Measurements from ENCODE around the gene OR5M11.
"Not testable (repeated sequence)": the region's sequence is repeated elsewhere in the genome, so short reads cannot be mapped to it uniquely, and the experiment has no call there.

The OR5M11 gene

GRCh38 chr11:56543157-56543556, at the start of gene OR5M11:
Gene OR5M11, minus strand, starts transcription at chr11:56543257. Its CDS starts 0 bp downstream, at chr11:56543257.
- DNase-seq = no peak

- DNase-seq = not testable (repeated sequence)
Measured at GRCh38 chr11:56592088-56592717, 49.1 kb upstream of the OR5M11 start.

DNA sequence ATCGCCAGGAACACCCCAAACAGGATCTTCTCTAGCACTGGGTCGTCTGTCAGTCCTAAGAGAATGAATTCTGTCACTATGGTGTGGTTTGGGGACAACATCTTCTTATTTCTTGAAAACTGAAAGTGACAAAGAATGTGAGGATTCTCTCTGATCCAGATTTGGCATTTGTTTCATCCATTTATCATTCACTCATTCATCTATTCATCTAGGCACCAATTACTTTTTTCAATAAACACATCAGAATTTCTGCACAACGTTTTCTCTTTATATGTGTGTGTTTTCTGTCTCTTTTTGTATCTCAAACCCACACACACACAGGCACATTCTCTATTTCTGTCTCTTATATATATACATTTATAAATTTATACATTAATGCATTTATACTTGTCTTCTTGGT, 34.6 kb upstream of the OR5M11 start, which contains the start of gene OR5M10:
TSS of gene OR5M10 (minus strand) at position 101 of the 400 bp plus-strand sequence. CDS start at position 101, 0 bp downstream.
- no peak for DNase-seq

DNA sequence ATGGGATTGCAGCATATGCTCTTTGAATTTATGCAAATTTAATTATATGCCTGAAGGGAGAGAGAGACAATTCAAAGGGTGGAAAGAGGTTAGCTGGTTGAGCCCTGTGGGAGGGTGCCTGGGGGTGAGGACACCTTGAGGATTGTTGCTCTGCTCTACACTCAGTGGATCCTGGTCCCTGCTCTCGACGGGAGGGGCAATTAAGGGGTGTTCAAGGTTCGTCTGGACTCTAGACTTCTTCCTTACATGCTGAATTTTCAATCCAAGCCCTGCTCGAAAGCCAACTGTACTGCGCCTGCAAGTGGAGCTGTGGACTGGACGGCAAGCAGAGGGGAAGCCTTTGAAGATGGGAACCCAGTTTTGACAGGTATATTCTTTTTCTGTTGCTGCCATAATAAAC, 15.5 kb upstream of the OR5M11 start:
- no peak for DNase-seq

- peak; percentile 35 for DNase-seq
Measured at GRCh38 chr11:56554691-56555090, 11.6 kb upstream of the OR5M11 start.

DNA sequence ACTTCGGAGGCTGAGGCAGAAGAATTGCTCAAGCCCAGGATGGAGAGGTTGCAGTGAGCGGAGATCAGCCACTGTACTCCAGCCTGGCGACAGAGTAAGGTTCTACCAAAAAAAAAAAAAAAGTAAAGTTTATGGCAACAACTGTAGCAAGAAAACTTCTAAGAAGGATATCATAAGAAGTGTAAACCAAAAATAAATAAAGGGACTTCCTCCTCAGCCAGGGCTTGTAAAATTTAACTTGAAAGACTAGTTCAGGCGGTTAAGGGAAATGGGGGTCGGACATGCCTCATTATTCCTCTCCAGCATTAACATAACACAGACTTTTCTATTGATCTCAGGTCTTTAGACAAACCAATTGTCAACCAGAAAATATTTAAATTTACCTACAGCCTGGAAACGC, 2.5 kb upstream of the OR5M11 start:
- no peak for DNase-seq

DNA sequence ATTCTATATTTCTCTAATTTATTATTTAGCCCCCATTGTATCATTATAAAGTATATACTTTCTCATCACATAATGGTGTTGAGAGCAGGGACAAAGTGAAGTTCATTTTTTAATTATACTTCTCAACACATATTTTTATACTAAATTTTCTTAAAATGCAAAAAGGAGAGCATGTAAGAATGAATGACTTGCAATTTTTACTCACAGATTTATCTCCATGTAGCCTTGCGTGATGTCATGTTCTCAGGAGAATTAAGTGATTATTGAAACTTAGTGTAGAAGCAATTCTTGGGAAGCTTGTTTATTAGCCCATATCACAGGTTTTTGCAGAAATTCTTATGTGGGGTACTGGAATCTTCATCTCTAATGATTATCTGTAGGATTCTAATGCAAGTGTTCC, 682 bp upstream of the OR5M11 start:
- no peak for DNase-seq

- no peak for DNase-seq
Measured at GRCh38 chr11:56533054-56533740, 9.9 kb downstream of the OR5M11 start.

DNA sequence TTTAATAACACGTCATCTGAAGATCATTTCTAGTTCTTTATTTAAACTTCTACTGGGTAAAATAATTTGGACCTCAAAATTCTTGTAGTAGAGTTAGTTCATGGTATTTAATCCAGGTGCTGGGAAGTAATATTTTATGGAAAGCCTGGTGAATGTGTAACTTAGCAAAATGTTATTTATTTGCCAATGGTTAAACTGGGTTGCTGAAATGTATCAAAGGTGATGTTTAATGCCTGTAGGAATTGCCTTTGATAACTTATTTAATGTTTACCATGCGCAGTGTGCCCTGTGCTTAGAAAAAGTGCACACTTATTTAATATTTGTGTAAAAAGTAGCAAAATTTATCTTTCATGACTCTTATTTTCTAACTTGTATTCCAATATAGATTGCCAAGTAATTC, 11.2 kb downstream of the OR5M11 start:
- DNase-seq = no peak

DNA sequence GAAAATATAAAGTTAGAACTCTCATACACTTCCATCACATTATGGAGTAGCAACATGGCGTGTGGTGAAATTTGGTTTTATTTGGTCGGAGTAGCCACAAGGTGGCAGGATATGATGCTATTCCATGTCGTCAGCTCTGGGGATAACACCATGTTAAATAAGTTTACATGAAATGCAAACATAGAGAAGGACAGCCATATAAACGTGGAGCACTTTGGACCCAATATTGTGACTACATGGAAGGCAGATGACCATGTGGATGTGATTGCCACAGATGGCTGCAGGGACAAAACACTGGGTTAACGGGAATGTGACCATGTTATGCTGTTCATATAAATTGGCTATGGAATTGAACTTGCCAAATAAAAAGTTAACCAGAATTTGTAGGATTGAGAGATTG, 21.0 kb downstream of the OR5M11 start:
- DNase-seq = peak; percentile 36

GRCh38 chr11:56513280-56513679, 29.8 kb downstream of the OR5M11 start:
- DNase-seq = no peak

- DNase-seq = peak; percentile 67
Measured at GRCh38 chr11:56509439-56509838, 33.6 kb downstream of the OR5M11 start.

DNA sequence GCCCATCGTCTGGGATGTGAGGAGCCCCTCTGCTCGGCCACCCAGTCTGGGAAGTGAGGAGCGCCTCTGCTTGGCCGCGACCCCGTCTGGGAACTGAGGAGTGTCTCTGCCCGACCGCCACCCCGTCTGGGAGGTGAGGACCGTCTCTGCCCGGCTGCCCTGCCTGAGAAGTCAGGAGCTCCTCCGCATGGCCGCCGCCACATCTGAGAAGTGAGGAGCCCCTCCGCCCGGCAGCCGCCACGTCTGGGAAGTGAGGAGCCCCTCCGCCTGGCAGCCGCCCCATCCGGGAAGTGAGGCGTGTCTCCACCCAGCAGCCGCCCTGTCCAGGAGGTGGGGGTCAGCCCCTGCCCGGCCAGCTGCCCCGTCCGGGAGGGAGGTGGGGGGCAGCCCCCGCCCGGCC, 46.0 kb downstream of the OR5M11 start:
- DNase-seq = no peak

DNA sequence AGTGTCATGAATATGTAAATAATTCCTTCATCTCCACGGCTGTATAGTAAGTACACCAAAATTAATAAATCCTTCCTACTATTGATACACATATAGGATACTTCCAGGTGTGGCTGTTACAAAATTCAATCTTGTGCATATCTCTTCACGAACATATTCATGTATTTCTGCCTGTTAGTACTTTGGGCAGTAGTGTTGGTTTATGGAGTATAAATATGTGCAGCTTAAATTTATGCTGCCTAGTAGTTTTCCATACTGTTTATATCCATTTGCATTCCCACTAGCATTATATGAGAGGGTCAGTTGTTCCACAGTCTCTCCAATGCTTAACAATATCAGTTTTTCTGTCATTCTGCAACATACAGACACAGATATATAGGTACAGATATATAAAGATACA, 47.9 kb downstream of the OR5M11 start:
- no peak for DNase-seq

Data from DMS53 (cell line).